HG02884 (cell line): ENCODE measurements around the gene RNF224.

ENCODE experiments used
- ATAC-seq: cut with Tn5 transposase; IDR thresholded peaks from one replicate; pipeline ENCODE4 v1.9.1; 2021; ENCODE audit warnings: mild to moderate bottlenecking, moderate library complexity; ENCODE audit not compliant: unreplicated experiment

The RNF224 gene

DNA sequence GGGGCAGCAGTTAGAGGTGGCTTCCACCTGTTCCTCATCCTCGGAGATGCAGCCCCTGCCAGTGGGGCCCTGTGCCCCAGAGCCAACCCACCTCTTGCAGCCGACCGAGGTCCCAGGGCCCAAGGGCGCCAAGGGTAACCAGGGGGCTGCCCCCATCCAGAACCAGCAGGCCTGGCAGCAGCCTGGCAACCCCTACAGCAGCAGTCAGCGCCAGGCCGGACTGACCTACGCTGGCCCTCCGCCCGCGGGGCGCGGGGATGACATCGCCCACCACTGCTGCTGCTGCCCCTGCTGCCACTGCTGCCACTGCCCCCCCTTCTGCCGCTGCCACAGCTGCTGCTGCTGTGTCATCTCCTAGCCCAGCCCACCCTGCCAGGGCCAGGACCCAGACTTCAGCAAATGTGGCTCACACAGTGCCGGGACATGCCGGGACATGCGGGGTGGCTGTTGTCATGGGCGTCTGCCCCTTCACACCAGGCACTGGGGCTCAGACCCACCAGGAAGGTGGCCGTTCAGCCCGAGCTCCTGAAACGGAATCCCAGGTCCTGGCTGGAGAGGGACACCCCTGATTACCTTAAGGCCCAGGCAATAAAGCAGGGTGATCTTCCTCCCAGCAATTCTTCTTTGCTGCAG is 1.5 kb upstream of the RNF224 start:
- no peak for ATAC-seq

DNA sequence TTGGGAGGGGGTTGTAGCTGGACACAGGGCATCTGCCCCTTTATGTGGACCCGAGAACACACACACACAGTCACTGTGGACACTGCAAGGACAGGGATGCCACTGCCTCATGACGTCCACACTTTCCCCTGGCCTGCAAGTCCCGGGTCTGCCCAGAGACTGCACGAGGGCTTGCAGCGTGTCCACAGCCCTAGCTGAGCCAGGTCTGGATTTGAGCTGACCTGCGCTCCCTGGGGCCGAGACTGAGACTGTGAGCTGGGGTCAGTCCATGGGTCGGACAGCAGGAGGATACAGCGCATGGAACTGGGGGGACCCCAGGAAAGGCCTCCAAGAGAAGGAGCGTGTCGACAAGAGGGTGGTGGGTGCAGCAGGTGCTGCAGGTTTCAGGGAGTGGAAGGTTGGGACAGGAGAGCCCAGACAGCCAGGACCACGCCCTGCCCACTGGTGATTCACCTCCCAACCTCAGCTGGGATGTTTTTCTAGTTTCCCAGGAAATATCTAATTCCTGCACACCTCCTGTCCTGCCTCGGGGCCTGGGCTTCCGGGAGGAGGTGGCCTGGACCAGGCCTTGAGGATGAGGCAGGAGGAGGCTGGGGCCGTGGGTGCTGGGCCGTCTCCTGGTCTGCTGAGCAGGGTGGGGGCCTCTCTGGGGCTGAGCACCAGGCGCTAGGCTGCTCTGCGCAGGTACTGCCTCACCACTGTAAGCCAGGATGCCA is 806 bp upstream of the RNF224 start:
- ATAC-seq: no peak

DNA sequence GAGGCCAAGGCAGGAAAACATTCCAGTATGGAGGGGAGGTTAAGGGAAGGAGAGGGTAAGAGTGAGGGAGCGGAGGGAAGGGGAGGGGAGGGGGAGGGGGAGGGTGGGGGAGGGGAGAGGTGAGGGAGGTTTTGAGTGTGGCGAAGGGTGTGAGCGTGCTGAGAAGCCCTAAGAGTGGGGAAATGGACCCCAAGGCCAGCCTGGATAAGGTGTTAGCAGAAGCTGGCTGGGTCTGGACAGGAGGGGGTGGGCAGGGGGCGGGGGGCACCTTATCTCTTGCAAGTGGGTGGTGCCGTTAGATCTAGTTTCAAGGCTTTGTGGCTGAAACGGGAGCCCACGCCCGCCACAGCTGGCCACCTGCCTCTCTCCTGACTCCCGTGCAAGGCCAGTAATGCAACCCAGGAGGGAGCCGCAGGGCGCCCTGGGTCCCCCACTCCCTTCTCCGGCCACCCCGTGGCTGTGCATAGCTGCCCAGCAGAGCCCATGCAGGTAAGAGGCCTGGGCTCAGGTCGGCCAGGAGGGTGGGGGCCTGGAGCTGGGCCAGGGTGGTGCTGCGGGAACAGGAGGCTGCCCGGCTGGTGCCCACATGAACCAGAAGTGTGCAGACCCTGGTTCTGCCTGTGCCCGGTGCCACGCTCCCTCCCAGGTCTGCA is 677 bp downstream of the RNF224 start:
- no peak for ATAC-seq

DNA sequence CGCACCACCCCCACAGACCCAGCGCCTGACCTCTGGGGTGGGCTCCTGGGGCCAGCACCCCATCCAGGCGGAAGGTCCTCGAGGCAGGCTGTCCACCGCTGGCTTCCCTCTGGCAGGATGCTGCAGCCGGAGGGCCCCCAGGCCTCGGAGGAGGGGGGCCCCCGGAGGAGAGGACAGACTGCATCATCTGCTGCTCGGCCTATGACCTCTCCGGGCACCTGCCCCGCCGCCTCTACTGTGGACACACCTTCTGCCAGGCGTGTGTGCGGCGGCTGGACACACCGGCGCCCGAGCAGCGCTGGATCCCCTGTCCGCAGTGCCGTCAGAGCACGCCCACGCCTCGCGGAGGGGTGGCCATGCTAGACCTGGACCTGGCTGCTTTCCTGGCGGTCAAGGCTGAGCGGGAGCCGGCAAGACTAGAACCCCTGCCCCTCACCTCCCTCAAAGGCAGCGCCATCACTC is 1.2 kb downstream of the RNF224 start:
- ATAC-seq: no peak

DNA sequence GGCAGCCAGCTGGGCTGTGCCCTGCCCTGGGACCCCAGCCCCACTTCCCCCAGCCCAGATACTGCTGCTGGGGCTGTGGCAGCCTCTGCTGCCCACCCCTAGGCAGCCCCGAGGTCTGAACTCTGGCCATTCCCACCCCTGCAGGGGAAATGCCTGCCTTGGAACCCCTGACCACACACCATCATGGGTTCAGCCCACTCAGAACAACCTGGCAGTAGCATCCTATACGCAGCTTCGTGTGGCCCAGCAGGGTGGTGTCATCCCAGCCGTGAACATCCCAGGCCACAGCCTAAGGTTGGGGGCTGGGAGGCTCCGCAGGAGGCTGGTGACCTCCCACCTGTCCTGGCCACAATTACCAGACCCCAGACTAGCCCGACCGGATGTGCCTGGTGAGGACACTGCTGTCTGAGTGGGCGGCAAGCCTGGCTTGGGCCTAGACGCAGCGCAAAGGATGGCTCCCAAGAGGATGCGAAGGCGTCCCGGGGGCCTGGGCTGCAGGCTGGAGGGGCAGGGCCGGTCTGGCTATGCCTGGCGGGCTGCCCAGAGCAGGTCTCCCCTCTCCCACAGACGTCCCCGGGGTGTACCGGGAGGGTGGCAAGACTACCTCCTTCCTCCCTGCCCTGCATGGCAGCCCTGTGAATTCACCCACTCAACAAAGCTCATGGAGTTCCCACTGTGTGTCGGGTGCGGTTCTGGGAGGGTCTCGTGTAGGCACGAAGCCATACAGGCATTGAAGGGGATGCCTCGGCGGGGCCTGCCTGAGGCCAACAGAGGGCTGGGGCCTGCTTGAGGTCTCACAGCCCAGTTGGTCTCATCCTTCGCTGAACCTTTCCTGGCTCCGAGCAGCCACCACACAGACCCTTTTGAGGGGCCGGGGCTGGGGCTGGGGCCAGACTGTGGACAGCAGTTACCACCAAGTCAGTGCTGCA is 1.9 kb downstream of the RNF224 start:
- no peak for ATAC-seq

DNA sequence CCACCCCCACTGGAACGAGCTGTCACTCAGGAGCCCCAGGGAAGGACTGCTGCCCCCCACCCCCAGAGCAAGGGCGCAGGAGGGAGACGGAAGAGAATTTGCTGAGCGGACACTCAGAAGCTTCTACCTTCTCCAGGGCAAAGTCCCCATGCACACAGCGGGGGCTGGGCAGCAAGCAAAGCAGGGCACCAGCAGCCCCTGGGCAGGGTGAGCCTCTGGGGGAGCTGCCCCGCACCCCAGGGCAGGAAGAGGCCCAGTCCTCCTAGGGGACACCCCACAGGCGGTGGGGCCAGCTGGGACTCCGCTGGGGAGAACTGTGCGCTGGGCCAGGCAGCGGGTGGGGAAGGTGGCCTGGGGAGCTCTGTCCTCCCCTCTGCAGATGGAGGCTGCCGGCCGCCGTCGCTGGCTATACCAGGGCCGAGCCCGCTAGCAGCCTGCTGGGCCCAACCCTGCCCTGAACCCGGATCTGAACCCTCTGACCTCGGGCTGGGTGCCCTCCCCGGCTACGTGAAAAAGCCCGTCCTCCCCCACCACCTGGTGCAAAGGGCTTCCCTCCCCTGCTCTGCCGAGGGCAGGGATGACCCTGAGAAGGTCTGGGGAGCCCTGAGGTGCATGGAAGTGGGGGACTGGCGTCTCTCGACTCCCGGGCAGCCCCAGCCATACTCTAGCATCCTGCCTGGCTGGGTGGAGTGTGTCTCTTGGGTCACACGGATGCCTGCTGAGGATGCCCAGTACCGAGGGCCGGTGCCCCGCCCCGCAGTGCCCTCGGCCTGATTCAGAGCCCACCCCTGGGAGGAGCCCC is 2.8 kb downstream of the RNF224 start:
- ATAC-seq: no peak

DNA sequence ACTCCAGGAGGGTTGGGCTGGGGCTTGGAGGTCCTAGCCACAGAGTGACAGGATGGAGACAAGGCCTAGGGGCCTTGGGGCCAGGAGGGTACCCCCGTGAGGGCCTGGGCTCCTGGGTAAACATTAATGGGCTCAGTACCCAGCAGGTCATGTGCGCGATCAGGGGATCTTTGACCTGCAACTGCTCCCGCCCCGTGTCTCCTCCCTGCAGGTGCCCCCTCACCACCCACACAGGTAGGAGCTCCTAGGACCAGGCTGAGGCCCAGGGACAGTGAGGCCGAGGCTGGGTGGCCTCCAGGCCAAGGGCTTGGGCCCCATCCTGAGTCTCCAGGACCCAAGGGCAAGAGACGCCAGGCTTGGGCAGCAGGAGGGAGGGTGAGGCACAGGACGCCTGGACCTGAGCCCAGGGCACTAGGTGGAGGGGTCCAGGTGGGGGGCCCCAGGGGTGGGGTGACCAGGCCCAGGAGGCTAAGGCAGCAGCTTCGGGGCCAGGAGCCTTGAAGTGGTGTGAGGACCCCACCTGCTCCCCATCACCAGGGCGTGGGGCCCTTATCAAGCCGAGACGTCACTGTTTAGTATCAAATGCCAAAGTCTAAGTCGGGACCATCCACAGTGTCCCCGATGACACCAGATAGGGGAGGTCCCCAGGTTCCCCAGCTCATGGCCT is 3.5 kb downstream of the RNF224 start, which contains the start of gene SLC34A3:
SLC34A3 (plus strand) TSS at position 197 of the 667 bp plus-strand sequence. CDS start 802 bp downstream, outside the sequence.
- no peak for ATAC-seq

DNA sequence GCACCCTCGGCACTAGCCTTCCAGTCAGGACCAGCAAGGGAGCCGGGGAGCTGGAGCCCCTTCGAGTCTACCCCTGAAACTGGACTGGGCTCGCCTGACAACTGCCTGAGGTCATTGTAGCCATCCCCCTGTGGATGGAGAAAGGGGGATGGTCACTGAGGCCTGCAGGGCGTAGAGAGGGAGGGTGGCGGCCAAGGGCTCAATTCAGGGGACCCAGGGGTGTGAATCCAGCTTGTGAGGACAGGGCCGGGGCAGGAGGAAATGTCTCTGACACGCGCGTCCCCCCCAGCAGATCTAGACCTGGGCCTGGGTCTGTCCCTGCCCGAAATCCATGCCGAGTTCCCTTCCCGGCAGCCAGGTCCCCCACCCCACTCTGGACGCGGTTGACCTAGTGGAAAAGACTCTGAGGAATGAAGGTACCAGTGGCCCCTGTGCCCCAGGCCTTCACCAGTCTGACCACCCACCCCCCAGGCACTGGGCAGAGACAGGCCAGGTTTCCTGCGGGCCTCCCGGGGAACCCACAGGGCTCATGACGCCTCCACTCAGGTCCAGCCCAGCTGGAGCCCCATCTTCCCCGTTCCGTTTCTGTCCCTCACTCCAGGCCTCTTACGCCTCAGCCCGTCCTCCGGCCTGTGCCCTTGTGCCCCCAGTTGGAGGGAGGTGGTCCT is 4.2 kb downstream of the RNF224 start:
- no peak for ATAC-seq

DNA sequence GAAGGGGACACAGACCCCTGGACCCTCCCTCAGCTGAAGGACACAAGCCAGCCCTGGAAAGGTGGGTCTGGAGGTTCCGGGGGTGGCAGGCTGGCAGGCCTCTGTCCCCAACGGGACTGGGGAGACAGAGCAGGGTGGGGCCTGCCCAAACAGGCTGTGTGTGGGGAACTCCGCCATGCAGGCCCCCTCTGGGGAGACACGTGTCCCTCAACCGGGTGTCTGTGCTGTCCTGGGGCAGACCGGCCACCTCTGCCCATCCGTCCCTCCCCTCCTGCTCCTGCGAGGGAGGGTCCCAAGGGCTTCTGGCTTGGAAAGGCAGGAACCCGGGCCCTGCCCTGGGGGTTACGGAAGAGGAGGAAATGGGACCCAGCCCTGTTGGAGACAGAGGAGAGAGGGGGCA is 4.8 kb downstream of the RNF224 start:
- no peak for ATAC-seq

DNA sequence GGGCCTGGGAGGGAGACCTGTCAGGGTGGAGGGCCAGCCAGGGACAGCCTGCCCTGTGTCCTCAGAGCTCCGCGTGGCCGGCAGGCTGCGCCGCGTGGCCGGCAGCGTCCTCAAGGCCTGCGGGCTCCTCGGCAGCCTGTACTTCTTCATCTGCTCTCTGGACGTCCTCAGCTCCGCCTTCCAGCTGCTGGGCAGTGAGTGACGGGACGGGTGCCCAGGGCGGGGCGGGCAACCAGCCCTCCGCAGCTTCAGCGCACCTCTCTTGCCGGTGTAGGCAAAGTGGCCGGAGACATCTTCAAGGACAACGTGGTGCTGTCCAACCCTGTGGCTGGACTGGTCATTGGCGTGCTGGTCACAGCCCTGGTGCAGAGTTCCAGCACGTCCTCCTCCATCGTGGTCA is 5.2 kb downstream of the RNF224 start:
- ATAC-seq: no peak

DNA sequence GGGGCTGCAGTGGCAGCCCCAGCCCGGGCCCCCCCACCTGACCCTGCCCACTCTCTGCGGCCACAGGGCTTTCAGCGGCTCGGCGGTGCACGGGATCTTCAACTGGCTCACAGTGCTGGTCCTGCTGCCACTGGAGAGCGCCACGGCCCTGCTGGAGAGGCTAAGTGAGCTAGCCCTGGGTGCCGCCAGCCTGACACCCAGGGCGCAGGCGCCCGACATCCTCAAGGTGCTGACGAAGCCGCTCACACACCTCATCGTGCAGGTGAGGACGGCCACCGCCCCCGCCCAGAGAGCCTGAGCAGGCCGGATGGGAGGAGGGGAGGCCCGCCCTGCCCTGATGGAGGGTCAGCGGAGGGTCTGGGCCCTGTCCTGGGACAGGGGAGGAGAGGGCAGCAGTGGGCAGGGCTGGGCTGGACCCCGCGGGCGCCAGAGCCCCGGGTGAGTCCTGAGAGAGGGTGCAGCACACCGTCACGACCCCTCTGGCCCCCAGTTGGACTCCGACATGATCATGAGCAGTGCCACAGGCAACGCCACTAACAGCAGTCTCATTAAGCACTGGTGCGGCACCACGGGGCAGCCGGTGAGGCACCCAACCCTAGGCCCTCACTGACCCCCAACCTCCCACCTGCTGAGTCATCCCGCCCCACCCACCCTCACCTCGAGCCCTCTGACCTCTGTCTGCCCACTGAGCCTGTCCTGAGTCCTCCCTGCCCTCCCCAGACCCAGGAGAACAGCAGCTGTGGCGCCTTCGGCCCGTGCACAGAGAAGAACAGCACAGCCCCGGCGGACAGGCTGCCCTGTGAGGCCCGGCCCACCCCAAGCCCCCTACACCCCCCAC is 6.1 kb downstream of the RNF224 start:
- ATAC-seq: no peak

DNA sequence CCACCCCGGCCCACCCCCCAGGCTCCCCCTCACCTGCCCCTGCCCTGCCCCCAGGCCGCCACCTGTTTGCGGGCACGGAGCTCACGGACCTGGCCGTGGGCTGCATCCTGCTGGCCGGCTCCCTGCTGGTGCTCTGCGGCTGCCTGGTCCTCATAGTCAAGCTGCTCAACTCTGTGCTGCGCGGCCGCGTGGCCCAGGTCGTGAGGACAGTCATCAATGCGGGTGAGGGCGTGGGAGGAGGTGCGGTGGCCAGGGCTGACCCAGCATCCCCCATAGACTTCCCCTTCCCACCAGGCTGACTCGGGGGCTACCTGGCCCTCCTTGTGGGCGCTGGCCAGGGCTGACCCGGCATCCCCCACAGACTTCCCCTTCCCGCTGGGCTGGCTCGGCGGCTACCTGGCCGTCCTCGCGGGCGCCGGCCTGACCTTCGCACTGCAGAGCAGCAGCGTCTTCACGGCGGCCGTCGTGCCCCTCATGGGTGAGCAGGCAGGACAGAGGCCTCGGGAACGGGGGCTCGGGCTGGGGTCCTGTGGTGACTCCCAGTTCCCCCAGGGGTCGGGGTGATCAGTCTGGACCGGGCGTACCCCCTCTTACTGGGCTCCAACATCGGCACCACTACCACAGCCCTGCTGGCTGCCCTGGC is 6.9 kb downstream of the RNF224 start:
- ATAC-seq: no peak

DNA sequence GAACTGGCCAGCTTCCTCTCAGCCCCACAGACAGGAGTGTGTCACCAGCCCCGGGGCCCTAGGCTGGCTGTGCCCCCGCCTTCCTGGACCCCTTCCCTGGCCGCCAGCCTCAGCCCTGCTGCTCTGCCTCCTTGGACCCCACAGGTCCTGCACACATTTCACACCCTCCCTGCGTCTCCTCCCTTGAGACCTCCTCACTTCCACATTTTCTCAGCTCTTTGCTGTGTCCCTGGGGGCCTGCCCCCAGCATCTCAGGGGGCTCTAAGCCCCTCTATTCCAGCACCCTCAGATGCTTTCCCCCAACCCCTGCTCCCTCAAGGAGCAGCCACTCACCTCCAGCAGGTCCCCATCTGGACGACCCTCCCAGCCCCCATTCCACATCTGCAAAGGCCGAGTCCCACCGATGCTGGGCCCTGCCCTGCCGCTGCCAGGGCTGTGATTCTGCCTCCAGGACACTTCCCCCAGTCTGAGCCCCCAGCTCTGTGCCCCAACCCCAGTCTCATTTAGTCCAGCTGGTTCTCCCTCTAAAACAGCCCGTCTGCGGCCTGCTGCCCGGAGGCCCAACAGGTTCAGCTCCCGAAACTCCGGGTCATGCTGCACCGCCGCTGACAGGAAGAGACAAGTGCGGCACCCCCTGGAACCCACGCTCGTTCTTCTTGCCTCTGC is 7.6 kb downstream of the RNF224 start:
- no peak for ATAC-seq

DNA sequence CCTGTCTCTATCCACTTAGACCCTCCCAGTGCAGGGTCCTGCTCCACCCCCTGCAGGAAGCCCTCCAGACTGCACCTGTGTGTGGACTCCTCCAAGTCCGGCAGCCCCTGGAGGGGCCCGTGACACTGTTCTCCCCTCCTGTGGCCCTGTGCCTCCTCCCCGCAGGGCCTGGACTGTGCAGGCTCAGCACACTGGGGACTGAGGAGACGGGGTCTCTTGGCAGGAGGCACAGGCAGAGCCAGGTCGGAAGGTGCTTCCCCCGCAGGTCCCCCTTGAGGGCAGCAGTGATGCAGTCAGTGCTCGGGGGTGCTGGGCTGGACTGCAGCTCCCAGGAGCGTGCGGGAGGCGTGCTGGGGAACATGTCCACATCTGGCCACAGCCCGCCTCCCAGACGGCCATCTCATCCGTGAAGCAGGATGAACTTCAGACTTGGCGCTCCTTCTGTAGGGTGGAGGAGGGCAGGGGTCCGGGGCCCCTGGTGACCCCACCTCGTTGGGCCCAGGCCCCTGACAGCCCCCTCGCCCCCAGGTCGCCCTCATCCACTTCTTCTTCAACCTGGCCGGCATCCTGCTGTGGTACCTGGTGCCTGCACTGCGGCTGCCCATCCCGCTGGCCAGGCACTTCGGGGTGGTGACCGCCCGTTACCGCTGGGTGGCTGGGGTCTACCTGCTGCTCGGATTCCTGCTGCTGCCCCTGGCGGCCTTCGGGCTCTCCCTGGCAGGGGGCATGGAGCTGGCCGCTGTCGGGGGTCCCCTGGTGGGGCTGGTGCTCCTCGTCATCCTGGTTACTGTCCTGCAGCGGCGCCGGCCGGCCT is 8.3 kb downstream of the RNF224 start:
- ATAC-seq: no peak

DNA sequence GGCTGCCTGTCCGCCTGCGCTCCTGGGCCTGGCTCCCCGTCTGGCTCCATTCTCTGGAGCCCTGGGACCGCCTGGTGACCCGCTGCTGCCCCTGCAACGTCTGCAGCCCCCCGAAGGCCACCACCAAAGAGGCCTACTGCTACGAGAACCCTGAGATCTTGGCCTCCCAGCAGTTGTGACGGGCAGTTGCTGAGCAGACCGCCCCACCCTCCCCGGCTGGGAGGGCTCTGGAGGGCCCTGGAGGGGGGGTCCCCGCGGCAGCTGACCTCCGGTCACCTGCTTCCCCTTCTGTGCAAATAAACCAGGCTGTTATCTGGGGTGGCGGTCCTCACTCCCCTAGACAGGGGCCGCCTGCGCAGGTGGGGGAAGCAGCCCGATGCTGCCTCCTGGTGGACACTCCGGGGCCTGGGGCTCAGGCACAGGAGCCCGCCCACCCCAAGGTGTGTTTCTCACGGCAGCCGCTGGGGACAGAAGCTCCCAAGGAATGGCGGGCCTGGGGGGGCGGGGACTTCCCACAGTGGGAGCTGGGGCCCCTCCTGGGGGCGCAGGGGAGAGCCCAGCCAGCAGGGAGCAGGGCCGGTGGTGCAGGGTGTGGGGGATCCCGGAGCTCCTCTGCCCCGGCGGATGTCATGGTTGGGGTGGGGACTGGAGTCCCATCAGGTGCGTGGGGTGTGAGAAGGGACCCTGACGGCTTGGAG is 9.1 kb downstream of the RNF224 start:
- ATAC-seq: no peak

DNA sequence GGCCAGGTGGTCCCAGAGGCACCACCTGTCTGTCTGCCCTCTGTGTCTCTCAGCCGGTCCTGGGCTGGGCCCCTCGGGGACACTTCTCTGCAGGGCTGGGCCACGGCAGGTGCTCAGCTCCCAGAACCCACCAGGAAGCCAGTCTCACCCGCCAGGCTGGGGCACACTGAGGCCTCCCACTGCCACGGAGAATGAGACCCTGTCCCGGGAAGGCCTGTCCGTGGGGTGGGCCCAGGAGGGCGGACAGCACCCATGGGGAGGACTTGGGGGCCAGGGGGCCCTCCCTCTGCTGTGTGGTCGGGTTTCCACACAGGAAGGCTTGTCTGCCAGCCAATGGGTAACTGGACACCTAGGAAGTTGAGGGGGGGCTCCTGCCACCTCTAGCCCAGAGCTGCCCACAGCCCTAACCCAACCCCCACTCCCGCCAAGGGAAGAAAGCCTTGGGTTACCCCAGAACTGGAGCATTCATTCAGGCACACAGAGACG is 9.7 kb downstream of the RNF224 start:
- ATAC-seq: no peak
